NAMALWA (cell line): ENCODE data around the gene POMGNT1.

Experiments used
- DNase-seq: peaks from one replicate; pipeline ENCODE4 v3.0.0-alpha.2; 2015; ENCODE audit warnings: low spot score

POMGNT1 gene

DNA sequence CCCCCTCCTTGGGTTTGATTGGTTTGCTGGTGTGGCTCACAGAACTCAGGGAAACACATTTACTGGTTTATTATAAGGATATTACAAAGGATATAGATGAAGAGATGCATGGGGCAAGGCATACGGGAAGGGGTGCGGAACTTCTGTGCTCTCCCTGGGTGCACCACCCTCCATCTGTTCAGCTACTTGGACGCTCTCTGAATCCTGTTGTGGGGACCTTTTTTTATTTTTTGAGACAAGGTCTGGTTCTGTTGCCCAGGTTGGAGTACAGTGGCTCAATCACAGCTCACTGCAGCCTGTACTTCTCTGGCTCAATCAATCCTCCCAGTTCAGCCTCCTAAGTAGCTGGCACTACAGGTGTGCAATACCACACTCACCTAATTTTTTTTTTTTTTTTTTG is 12.3 kb upstream of the POMGNT1 start:
- no peak for DNase-seq

DNA sequence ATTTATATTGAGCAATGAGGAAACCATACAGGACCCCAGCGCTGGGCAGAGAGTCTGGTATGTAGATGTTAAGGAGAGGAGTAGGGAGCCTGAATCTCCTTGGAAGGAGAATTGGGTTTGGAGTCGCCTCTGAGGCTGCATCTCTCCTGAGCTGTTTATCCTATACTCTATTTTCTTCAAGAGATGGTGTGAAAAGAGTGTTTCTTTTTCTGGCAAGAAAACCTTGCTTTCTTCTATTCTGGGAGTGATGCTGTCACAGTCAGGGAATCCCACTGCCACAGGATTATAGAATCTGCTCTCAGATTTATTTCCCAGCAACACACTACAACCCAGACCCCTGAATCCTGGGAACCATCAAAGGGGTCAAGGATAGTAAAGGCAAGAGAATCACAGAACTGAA is 8.2 kb upstream of the POMGNT1 start:
- DNase-seq, result no peak

DNA sequence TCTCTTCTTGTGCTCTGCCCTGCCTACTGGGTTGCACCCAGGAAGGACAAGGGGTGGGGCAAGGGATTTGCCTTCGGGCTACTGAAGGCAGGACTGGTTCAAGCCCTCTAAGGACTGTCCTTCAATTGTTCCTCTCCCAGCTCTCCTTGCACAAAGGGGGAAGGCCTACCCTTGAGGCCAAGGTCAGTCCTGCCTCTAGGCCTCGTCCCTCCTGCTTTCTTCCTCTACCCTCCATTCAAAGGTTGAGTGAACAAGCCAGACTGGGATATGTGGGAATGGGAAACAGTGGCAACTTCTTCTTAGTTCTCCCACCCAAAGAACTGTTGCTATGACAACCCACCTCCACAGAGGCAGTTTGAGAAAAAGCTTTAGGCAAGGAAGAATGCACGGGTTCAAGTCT is 7.6 kb upstream of the POMGNT1 start:
- DNase-seq, result no peak

DNA sequence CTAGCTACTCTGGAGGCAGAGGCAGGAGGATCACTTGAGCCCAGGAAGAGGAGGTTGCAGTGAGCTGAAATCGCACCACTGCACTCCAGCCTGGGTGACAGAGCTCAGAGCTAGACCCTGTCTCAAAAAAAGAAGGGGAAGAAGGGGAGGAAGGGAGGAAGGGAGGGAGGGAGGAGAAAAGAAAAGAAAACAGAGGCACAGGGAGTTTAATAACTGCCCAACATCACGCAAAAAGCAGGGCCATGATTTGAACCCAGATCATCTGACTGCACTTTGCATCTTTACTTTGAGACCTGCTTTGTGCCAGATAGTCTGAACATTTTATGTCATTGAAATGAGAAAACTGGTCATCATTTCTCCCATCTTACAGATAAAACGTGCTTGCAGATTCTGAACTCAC is 6.9 kb upstream of the POMGNT1 start:
- no peak for DNase-seq

DNA sequence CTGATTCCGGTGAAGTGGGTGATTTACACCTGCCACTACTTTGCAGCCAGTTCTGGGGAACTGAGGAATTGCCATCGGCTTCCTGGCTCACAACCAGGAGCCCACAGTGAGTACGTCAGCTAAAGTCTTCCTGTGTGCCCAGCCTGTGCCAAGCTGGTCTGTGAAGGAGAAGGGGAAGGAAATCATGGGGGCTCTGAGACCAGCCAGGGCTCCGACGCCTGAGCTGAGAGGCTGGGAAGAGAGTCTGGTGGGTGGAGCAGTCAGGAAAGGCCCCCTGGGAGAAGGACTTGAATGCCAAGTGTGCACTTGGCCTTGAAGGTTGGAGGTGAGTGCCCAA is 6.1 kb upstream of the POMGNT1 start:
- DNase-seq, result no peak

DNA sequence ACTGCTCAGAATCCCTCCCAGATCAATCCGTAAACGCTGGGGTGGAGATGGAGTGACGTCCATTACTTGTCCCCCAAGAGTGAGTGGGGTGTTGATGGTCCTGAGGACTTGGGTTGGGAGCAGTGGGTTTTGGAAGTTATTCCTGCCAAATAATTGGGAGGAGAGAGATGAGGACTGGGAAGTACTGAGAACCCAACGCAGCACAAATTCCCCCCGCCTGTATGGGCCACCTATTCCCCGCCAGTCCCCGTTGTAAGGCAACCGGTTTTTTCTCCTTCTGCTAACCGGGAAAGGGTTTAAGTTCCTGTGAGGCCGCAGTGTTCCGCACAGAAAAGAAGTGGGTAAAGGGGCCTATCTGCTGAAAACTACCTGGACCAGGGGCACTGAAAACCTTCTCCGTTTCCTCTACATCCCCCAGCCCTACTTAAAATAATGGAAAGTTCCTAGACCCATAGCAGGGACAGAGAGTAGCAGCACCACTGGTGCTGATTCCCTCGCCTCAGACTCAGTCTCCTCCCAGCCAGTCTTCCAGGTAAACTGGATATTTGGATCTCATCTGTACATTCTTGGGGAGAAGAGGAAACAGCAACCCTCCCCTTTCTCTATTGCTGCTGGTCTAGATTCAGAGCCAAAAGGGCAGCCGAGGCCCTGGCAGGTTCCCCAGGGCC is 5.6 kb upstream of the POMGNT1 start:
- no peak for DNase-seq

DNA sequence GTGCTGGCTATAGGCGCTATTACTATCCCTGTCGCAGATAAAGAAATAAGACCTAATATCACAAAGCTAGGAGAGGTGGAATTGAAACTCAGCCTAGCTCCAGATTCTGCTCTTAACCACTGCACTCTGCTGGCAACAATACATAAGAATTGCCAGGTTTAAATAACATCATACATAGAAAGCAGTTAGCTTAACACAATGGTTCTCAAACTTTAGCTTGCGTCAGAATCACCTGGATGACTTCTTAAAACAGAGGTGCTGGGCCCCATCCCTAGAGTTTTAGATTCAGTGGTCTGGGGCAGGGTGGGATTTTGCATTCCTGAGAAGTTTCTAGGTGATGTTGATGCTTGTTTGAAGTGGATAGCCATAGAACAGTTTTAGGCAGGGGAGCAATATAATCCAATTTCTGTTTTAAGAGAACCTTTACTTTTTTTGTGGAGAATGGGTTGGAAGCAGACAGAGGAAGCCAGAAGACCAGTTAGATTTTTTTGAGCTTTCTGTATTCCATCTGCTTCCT is 1.1 kb upstream of the POMGNT1 start:
- peak; percentile 19 for DNase-seq

DNA sequence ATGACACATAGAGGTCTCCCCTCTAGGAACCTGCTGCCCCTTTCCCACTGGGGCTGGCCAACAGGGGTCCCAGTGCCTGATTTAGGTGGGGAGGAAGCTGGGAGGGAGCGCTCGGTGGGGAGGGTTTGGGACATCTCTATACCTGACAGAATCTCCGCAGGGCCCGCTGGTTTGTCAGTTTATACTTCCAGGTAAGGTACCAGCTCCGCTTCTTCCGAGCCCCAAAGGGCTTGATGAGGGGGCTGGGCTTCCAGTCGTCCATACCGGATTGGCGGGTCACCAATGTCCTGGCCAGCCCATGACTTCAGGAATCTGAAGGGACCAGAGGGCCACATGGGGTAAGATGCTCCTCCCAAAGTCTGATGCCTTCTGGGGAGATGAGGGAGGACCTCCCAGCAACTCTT is 672 bp downstream of the POMGNT1 start:
- no peak for DNase-seq

DNA sequence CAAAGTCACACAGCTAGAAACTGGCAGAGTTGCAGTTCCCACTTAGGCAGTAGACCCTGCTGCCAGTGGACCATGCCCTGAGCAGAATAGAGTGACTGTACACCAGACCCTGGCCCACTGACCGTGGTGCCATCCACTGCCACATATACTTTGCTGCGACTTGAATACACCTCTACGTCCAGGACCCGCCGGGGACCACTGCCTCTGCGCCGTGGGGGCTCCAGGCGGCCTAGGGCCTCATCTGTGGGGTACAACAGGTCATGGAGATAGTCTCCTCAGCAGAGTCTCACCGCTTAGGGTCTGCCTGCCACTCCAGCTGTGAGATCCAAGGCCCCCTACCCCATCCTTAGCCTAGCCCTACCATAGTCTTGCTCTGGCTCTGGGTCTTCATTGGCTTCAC is 1.6 kb downstream of the POMGNT1 start:
- no peak for DNase-seq

DNA sequence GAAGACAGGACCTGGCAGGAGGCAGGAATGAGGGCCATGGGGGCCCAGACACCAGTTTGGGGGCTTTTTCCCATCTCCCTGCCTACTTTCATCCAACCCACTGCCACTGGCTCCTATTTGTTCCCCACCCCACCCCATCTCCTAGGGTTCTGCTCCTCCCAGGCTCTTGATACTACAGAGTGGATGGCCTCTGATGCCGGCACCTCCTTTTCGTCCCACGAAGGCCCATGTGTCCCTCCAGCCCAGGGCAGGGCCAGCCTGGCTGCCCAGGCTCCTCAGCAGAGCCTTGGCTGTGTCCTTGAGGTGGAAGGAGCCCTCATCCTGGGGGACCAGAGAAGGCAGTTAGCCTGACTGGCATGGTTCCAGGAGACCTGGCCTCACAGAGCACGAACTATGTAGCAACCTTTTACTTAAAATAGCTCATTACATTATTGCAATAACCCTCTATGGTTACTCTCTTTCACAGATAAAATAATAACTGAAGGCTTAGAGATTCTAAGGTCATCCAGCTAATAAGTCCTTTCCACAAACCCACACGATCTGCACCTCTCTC is 3.5 kb downstream of the POMGNT1 start:
- no peak for DNase-seq

DNA sequence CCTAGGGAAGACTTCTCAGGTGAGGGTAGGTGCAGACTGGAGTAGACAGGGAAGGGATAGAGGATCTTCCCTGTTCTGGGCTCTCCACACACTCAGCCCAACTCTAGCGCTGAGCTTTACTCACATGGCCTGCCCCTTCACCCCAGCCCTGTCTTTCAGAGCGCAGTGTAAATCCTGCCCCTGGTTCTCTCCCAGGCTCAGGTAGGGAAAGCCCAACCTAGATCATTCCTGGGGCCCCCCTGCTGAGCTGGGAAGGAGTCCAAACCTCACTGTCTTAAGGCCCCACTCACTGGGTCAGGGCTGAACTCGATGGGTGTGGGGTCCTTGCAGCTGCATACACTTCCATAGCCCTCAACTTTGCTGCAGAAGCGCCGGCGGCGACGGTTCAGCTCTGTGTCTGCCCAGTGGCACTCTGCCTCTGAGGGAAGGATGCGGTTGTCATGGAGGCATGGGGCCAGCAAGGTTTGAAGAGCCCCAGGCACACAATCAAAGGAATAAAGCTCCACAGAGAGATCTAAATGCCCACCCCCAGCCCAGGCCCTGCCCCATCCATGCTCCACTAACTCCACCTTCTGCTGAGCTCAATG is 4.2 kb downstream of the POMGNT1 start:
- no peak for DNase-seq

DNA sequence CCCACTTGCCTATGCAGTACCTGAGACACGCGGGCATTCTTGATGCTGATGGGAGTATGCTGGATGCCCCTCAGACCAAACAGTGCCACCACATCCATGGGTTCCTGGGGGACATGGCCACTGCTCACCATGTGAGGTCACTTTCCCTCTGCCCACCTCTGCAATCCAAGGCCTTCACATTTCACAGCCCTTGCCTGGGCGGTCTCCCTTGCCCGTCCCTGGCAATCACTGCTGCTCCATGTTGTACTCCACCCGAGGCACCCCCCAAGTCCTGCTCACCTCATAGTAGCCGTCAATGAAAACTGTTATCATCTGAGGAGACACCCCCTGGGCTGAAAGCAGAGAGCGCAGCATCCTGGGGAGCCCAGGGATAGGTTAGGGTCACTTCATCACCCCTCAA is 4.9 kb downstream of the POMGNT1 start:
- DNase-seq, result no peak

DNA sequence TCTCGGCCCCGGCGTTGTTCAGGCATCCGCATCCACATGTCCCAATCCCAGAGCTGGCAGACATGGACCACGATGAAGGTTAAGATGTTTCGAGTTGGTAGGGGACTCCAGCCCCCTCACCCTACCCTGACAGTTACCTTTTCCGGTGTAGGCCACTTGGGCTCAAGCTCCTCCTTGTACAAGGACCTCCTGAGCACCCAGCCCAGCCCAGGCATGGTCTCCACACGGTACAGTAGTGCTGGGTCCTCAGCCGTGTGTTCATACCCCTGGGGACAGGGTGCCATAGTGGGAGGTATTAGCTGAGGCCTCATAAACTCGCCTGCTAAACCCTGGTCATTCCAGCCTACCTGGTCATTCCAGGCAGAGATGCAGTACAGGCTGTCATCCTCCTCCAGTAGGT is 6.1 kb downstream of the POMGNT1 start:
- no peak for DNase-seq

DNA sequence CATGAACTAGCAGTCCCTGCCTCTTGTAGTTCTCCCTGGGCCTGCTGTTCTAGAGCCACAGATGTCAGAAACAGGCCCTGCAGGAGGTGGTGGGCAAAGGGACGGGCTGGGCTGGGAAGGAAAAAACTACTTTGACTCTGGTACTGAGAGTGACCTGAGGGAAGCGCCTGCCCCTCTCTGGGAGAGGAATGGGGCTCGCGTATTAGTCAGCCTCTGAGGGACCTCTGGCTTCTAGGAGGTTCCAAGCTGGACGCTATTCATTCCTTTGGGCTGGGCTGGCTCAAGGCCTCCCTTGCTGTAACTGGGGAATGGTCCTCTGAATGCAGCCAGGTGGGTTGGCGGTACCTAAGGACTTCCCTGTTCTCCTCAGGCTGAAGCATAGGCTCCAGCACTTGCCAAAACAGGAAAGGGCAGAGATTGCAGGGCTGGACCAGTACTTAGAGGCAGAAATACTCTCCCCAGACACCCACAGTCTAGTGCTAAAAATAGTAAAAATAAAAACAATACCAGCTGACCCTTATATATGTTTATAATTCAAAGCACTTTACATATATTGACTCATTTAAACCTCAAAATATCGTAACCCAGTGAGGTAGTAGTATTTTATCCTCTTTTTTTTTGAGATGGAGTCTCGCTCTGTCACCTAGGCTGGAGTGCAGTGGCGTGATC is 7.1 kb downstream of the POMGNT1 start:
- no peak for DNase-seq

DNA sequence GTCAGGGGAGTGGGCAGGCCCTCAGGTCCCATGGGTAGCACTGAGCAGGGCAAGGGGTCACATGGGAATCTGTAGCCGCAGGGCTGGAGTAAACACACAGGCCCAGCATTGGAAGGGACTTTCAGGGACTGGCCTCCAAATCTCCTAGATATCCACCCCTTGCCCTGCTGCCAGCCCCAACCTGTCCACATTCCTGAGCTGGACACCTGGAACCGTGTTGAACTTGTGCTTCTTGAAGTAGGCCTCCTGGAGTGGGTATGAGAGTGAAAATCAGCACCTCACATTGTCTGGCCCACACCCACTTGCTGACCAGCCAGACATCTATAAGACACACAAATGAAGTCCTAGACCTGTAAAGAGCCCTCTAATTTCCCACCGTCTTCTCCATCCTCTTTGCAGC is 7.7 kb downstream of the POMGNT1 start:
- no peak for DNase-seq

DNA sequence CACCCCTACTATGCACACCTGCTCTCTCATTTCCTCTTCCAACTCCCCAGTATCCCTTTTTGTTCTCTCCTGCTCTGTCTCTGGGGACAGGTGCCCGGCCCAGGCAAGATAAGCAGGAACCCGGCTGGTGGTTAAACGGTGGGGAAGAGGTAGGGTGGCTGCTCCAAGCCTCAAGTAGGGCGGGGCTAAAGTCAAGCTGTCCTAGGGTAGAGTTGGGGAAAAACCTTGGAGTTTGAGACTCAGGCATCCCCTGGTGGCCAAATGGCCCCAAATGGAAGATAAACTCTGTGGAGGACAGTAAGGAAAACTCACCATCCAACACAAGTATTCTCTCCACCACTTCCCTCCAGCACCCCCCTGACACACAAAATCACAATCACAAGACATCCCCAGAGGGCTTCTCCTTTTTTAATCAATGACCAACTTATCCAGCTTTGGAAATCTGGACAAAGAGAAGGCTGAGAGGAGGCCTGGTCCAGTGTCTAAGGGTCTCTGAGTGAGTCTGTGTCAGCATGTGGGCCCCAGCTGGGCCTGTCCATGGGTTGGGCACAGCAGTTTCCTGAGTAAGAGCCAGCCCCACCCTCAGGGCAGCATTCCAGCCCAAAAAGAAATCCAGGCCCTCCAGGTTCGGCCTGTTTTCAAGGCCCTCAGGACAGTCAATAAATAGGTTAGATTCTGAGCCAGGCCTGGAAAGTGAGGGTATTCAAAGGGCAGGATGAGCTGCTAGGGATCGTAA is 9.8 kb downstream of the POMGNT1 start:
- no peak for DNase-seq

DNA sequence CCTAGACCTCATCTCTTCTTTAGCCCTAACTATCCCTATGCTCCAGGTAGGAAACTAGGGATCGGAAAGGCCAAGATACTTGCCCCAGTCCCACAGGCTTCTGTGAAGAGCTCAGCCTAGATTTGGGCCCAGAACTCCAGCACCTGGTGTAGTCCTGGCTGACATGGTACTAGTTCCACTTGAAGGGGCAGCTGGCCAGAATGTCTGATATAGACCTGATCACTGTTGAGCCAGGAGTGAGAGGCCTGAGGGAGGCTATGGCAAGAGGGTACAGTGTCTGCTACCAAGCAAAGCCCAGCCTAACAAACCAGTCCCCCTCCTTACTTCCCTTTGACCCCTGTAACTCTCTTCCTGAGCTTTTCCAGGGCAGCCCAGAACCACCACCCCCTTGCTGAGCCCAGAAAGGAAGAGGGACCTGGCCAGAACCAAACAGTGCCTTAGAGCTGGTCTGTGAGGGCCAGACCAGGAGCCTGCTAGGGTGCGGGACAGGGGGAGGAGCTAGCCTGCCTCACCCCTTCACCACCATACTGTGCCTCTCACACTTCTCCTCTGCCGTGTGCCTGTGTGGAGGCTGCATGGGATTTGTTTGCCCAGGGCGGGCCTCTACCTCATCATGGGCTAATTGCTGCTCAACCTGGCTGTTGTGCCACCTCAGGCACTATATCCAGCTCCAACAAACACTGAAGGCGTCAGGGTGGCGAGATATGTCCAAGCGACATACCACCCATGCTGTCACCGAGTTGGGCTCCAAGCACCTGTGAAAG is 10.9 kb downstream of the POMGNT1 start:
- no peak for DNase-seq

DNA sequence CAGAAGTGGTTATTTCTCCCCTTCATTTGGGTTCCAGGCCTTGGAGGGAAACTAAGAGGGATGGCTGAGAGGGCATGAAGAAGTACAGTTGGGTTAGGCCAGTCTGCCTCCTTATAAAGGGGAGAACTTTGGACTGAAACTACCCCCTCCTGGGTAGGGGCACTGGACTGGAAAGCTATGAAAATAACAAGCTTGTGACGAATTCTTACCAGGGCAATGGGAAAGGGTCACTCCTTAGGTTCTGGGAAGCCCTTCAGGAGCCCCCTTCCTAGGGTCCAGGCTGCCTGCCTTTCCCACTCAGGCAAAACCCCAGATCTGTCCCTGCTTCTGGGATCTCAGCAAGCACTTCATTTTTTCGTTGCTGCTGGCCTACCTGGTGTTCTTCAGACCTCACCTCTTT is 12.2 kb downstream of the POMGNT1 start:
- no peak for DNase-seq

DNA sequence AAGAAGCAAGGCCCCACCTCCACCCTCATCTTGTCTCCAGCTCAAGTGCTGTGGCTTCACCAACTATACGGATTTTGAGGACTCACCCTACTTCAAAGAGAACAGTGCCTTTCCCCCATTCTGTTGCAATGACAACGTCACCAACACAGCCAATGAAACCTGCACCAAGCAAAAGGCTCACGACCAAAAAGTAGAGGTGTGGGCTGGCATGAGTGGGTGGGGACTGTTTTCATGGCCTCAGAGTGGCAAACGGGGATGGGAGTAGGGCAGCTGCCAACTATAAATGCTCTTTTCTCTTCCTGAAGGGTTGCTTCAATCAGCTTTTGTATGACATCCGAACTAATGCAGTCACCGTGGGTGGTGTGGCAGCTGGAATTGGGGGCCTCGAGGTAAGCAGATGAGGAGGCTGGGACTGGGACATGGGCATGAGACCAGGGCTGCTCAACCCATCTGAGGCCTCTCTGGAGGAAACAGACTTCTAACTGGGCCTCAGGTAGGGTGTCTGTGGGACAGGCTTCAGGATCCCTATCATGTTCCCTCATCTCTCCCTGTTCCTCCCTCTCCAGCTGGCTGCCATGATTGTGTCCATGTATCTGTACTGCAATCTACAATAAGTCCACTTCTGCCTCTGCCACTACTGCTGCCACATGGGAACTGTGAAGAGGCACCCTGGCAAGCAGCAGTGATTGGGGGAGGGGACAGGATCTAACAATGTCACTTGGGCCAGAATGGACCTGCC is 13.1 kb downstream of the POMGNT1 start:
- no peak for DNase-seq

DNA sequence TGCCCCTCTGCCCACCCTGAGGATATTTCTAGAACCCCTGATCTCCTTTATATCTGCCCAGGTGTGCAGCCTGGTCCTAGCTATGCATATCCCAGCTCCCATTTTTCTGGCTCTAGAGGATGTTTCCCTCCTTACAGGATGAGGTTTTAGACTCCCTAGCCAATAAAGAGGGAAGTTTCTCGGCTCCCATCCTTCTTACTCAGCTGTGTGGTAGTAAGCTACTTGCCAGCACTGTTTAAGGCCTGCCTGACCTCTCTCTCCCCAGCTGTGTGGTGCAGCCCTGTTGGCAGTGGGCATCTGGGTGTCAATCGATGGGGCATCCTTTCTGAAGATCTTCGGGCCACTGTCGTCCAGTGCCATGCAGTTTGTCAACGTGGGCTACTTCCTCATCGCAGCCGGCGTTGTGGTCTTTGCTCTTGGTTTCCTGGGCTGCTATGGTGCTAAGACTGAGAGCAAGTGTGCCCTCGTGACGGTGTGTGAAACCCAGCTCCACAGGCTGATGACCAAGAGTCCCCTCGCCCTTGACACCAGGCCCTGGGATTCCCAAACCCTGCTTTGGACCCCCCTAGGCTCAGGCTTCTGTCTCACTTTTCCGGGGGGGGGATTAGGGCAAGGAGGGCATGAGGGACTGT is 14.2 kb downstream of the POMGNT1 start:
- no peak for DNase-seq
